ENCODE data around the gene RAPGEF4. TPM values are rescaled to one million over a fixed set of nuclear protein-coding genes. Genes with fewer than 3 reads are reported as not detected.
A peak's percentile ranks its signal among the peaks of the same experiment; 100 is the strongest.

Gene RAPGEF4
- total and polyA plus RNA-seq, 4 donors: 0.46 to 22.8 (median 3.9) TPM

DNA sequence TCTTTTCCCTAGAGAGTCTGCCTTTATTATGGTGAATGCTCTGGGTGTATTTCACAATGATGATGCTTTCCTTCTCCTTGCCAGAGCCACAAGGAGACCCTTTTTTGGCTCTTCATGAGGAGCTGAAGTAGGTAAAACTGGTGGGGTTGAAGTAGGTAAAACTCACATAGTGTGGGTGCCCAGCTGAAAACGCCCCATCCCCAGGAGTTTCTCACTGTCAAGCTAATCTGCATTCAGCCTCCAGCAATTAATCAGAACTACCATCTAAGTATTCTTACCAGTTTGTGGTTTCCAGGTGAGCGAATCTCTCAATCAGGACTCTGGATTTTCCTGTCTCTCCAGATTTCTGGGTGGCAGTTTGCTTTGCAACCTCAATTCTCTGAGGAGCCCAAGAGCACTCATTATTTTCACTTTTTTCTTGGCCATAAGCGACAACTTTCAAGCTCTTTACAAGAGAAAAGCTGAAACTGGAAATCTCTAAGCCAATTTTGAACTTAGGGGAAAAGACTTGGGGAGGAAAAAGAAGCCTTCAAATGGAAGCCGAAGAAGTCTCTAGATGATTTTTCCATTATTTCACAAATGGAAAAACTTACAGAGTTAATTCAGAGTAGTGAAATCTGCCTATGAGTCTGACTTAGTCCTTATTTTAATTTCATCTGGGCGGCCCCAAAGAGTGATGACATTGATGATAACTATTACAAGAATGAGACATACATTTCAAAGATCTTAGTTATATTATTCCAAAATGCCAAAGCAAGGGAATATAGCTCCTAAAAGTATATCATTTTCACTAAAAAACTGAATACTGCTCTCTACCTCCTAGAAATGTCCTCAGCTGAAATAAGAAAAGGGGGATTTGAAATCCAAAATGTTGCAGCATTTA is 218.6 kb downstream of the RAPGEF4 start:
- ATAC-seq (ENCODE audit: low FRiP score): no peak
- no peaks in the 10 kb centered on the region for H3K4me1 ChIP-seq (ENCODE audit: control insufficient read depth in 1 of 2, insufficient read depth in 2 of 2, low read length in 2 of 2)
- H3K27ac ChIP-seq (ENCODE audit: low read depth in 1 of 2, low read length in 2 of 2): no peak overlapping the region
- WGBS, 2 donors: 91 to 95% methylated on average over 5 of the region's 5 CpGs
- H3K27me3 ChIP-seq (ENCODE audit: control insufficient read depth in 1 of 2, insufficient read depth in 2 of 2, low read length in 1 of 2): no peaks in the 10 kb centered on the region
- H3K4me3 ChIP-seq (ENCODE audit: low read length in 2 of 2): no peak overlapping the region
- H3K36me3 ChIP-seq (ENCODE audit: control insufficient read depth in 1 of 2, insufficient read depth in 2 of 2, low read length in 1 of 2): no peaks in the 10 kb centered on the region
- no peaks in the 10 kb centered on the region for H3K9me3 ChIP-seq (ENCODE audit: control insufficient read depth, low read length)
- intact Hi-C loops (cut with DNase I): no loop called here
- DNase-seq: no peak

DNA sequence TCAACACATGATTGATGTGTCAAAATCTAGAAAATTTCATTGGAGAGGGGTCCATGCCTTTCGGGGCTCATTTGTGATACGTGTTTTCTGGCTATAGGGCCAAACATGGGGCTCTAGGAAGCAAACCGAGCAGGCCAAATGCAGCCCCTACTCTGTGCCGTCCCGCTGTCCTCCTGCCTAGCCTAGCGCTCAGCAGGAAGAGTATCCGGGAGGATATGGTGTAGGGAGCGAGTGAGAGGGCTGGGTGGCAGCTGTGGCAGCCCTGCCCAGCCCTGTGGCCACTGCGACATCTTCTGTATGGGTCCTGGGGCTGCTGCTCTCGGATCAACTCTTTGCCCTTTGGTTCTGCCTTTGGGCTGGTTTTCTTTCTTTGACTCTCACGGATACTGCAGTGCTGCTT is 219.9 kb downstream of the RAPGEF4 start:
- Histone ChIP-seq H3K36me3 (ENCODE audit: control insufficient read depth in 1 of 2, insufficient read depth in 2 of 2, low read length in 1 of 2) (no peaks in the 10 kb centered on the region), H3K27ac (ENCODE audit: low read depth in 1 of 2, low read length in 2 of 2) (no peak overlapping the region), H3K4me3 (ENCODE audit: low read length in 2 of 2) (no peak overlapping the region), H3K27me3 (ENCODE audit: control insufficient read depth in 1 of 2, insufficient read depth in 2 of 2, low read length in 1 of 2) (no peaks in the 10 kb centered on the region), H3K9me3 (ENCODE audit: control insufficient read depth, low read length) (no peaks in the 10 kb centered on the region), H3K4me1 (ENCODE audit: control insufficient read depth in 1 of 2, insufficient read depth in 2 of 2, low read length in 2 of 2) (no peaks in the 10 kb centered on the region)
- intact Hi-C loops (cut with DNase I): no loop called here
- no peak for DNase-seq
- WGBS, 2 donors: 86% methylated on average over 11 of the region's 11 CpGs
- ATAC-seq (ENCODE audit: low FRiP score): peak; percentile 33

DNA sequence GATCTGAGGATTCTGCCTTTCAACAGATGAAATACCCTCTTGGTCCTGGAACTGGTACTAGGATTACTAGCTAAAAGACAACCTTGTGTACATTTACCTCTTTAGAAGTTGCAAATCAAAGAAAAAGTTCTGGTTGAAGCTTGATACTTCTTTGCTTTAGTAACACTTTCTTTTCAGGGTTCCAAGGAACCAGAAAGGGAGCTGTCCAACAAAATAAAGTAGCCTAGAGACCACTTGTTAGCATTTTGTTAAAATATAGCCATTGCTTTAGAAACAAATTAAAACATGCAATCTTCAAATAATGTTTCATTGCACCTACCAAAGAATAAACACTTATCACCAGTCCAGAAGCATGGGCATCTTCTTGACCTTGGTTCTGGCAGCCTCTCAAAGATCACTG is 222.1 kb downstream of the RAPGEF4 start:
- Histone ChIP-seq H3K4me3 (ENCODE audit: low read length in 2 of 2) (no peak overlapping the region), H3K9me3 (ENCODE audit: control insufficient read depth, low read length) (no peaks in the 10 kb centered on the region), H3K27ac (ENCODE audit: low read depth in 1 of 2, low read length in 2 of 2) (no peak overlapping the region), H3K4me1 (ENCODE audit: control insufficient read depth in 1 of 2, insufficient read depth in 2 of 2, low read length in 2 of 2) (no peaks in the 10 kb centered on the region), H3K36me3 (ENCODE audit: control insufficient read depth in 1 of 2, insufficient read depth in 2 of 2, low read length in 1 of 2) (no peaks in the 10 kb centered on the region), H3K27me3 (ENCODE audit: control insufficient read depth in 1 of 2, insufficient read depth in 2 of 2, low read length in 1 of 2) (no peaks in the 10 kb centered on the region)
- DNase-seq (no peak), ATAC-seq (ENCODE audit: low FRiP score) (no peak)
- intact Hi-C loops (cut with DNase I): no loop called here

DNA sequence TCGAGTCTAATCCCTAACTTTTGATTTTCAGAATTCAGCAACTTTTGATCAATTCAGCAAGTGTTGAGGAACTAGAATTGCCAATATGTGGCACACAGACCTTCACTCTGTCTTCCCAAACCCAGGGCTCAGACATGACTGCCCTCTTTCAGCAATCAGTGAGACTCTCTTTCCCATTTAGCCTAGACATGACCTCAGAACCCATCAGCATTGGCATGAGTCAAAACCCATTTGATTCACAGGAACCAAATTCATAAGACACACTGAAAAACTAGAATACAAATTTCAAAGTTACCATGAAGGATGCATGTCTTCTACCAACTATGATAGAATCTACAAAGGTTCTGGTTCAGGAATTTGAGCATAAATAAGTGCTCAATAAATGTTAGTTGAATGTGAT is 226.4 kb downstream of the RAPGEF4 start:
- intact Hi-C loops (cut with DNase I): no loop called here
- Histone ChIP-seq H3K9me3 (ENCODE audit: control insufficient read depth, low read length) (no peaks in the 10 kb centered on the region), H3K4me1 (ENCODE audit: control insufficient read depth in 1 of 2, insufficient read depth in 2 of 2, low read length in 2 of 2) (no peaks in the 10 kb centered on the region), H3K27ac (ENCODE audit: low read depth in 1 of 2, low read length in 2 of 2) (no peak overlapping the region), H3K27me3 (ENCODE audit: control insufficient read depth in 1 of 2, insufficient read depth in 2 of 2, low read length in 1 of 2) (no peaks in the 10 kb centered on the region), H3K36me3 (ENCODE audit: control insufficient read depth in 1 of 2, insufficient read depth in 2 of 2, low read length in 1 of 2) (no peaks in the 10 kb centered on the region), H3K4me3 (ENCODE audit: low read length in 2 of 2) (no peak overlapping the region)
- DNase-seq: no peak
- 91 to 96% methylated on average over 1 of the region's 1 CpG for WGBS, 2 donors
- ATAC-seq (ENCODE audit: low FRiP score): no peak

DNA sequence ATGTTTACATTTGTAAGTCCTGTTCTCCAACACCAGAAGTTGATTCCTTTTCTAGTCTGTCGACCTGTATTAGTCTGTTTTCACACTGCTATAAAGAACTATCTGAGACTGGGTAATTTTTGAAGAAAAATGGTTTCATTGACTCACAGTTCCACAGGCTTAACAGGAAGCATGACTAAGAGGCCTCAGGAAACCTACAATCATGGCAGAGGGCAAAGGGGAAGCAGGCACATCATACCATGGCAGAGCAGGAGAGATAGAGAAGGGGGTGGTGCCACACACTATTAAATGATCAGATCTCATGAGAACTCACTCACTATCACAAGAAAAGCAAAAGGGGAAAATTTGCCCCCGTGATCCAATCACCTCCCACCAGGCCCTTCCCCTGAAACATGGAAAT is 227.2 kb downstream of the RAPGEF4 start:
- WGBS, 2 donors: 58 to 89% methylated on average over 2 of the region's 2 CpGs

DNA sequence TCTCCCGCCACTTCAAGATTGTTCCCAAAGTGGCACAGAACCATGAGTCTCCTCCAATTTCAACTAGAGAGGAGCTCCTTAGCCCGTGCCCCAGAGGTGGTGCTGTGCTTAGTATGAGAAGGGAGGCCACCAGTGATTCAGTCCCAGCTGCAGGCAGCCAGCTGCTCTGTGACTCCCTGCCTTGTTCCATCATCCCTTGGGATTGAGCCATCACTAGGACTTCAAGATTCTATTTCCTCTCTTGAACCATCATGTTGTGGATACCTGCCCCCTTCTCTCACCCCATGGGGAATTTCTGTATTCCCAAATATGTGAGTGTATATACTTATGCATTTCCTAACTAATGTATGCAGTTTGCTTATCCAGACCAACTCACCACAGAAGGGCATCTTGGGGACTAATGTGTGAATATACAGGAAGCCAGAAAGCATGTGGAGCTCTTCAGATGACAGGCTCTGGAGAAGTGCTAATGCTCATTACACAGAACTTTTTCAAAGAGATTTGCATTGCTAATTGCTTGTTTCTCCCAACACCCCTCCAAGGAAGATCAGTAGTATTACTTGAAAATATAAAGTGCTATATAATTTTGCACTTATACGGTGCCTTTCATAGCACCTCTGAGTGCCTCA is 229.0 kb downstream of the RAPGEF4 start:
- WGBS, 2 donors: 76 to 87% methylated on average over 3 of the region's 3 CpGs
- Histone ChIP-seq H3K36me3 (ENCODE audit: control insufficient read depth in 1 of 2, insufficient read depth in 2 of 2, low read length in 1 of 2) (no peaks in the 10 kb centered on the region), H3K4me3 (ENCODE audit: low read length in 2 of 2) (no peak overlapping the region), H3K27ac (ENCODE audit: low read depth in 1 of 2, low read length in 2 of 2) (no peak overlapping the region), H3K4me1 (ENCODE audit: control insufficient read depth in 1 of 2, insufficient read depth in 2 of 2, low read length in 2 of 2) (no peaks in the 10 kb centered on the region), H3K27me3 (ENCODE audit: control insufficient read depth in 1 of 2, insufficient read depth in 2 of 2, low read length in 1 of 2) (no peaks in the 10 kb centered on the region), H3K9me3 (ENCODE audit: control insufficient read depth, low read length) (no peaks in the 10 kb centered on the region)
- intact Hi-C loops (cut with DNase I): no loop called here
- DNase-seq (no peak), ATAC-seq (ENCODE audit: low FRiP score) (no peak)

More for the DNA sequence above, 227.2 kb downstream of the RAPGEF4 start:
- H3K9me3 ChIP-seq (ENCODE audit: control insufficient read depth, low read length): no peaks in the 10 kb centered on the region
- no peaks in the 10 kb centered on the region for H3K4me1 ChIP-seq (ENCODE audit: control insufficient read depth in 1 of 2, insufficient read depth in 2 of 2, low read length in 2 of 2)
- no peak for DNase-seq
- no peak overlapping the region for H3K27ac ChIP-seq (ENCODE audit: low read depth in 1 of 2, low read length in 2 of 2)
- intact Hi-C loops (cut with DNase I): no loop called here
- H3K36me3 ChIP-seq (ENCODE audit: control insufficient read depth in 1 of 2, insufficient read depth in 2 of 2, low read length in 1 of 2): no peaks in the 10 kb centered on the region
- no peak for ATAC-seq (ENCODE audit: low FRiP score)
- no peaks in the 10 kb centered on the region for H3K27me3 ChIP-seq (ENCODE audit: control insufficient read depth in 1 of 2, insufficient read depth in 2 of 2, low read length in 1 of 2)
- H3K4me3 ChIP-seq (ENCODE audit: low read length in 2 of 2): no peak overlapping the region

DNA sequence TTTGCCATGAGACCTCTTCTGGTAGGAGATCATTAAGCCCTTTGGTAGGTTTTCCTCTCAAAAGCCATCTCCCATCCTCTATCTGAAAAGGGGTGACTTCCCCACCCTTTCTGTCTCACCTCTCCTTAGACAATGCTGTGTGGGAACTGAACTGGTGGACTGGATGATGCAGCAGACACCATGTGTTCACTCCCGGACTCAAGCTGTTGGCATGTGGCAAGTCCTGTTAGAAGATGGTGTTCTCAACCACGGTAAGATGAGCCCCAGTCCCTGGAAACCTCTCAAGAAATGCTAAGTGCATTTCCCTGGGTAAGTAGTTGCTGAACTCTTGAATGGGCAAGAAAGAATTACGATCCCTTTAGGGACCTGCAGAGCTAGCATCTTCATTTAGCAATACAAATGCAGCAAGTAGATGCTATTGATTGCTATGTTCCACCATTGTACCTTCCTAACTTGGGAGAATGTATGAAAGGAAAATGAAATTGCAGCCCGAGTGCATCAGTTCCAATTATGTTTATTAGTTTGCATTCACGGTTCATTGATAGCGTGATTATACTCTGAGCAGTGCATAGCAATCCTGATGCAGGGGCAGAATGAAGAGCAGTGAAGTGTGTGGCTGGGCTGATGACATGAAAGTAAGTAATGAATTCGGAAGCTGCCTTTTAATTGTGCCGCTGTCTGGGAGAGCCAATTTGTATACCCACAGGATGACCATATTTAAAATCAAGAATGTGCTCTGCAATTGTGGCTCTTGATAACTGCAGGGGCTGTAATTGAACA is 230.0 kb downstream of the RAPGEF4 start:
- WGBS, 2 donors: 94 to 97% methylated on average over 8 of the region's 8 CpGs
- Histone ChIP-seq H3K27me3 (ENCODE audit: control insufficient read depth in 1 of 2, insufficient read depth in 2 of 2, low read length in 1 of 2) (no peaks in the 10 kb centered on the region), H3K27ac (ENCODE audit: low read depth in 1 of 2, low read length in 2 of 2) (no peak overlapping the region), H3K4me1 (ENCODE audit: control insufficient read depth in 1 of 2, insufficient read depth in 2 of 2, low read length in 2 of 2) (no peaks in the 10 kb centered on the region), H3K9me3 (ENCODE audit: control insufficient read depth, low read length) (no peaks in the 10 kb centered on the region), H3K4me3 (ENCODE audit: low read length in 2 of 2) (no peak overlapping the region), H3K36me3 (ENCODE audit: control insufficient read depth in 1 of 2, insufficient read depth in 2 of 2, low read length in 1 of 2) (no peaks in the 10 kb centered on the region)
- DNase-seq: no peak
- ATAC-seq (ENCODE audit: low FRiP score): no peak
- intact Hi-C loops (cut with DNase I): no loop called here

DNA sequence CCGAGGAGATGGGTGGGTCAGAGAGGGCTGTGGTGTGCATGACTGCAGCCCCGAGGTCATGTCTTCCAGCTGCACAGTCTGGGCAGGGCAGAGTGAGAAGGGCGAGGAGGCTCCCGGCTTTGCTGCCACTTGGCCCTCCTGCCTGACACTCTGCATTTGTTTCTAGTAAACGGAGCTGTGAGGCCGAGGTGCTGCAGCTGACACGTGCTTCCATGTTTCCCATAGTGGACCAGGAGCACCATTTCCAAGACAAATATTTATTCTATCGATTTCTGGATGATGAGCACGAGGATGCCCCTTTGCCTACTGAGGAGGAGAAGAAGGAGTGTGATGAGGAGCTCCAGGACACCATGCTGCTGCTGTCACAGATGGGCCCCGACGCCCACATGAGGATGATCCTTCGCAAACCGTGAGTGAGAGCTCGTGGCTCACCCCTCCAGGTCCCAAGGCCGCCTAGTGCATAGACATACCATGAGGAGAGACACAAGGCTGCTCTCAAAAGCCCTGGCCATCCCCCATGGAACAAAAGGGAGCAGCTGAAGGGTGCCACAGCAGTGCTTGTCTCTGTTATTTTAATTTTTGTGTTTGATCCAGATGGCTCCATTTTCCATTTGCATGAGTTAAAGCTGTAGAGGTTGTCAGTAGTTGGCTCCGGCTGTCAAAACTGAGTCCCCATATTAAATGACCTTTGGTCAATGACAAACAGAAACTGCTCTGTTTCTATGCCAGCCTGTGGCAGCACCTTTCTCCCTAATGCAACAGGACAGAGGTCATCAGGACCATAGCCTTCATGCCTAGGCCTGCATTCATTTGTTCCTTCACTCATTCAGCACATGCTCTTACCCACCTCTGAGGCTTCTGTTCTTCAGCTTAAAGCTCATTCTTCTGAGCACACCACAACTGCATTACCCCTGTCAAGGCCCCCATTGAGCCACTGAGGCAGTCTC is 231.7 kb downstream of the RAPGEF4 start:
- peak in 1 of 2 donors; percentile 23 for DNase-seq
- no peaks in the 10 kb centered on the region for H3K4me1 ChIP-seq (ENCODE audit: control insufficient read depth in 1 of 2, insufficient read depth in 2 of 2, low read length in 2 of 2)
- H3K27ac ChIP-seq (ENCODE audit: low read depth in 1 of 2, low read length in 2 of 2): no peak overlapping the region
- H3K27me3 ChIP-seq (ENCODE audit: control insufficient read depth in 1 of 2, insufficient read depth in 2 of 2, low read length in 1 of 2): no peaks in the 10 kb centered on the region
- H3K36me3 ChIP-seq (ENCODE audit: control insufficient read depth in 1 of 2, insufficient read depth in 2 of 2, low read length in 1 of 2): no peaks in the 10 kb centered on the region
- no peak overlapping the region for H3K4me3 ChIP-seq (ENCODE audit: low read length in 2 of 2)
- H3K9me3 ChIP-seq (ENCODE audit: control insufficient read depth, low read length): no peaks in the 10 kb centered on the region
- ATAC-seq (ENCODE audit: low FRiP score): no peak
- 71 to 81% methylated on average over 16 of the region's 16 CpGs for WGBS, 2 donors
- intact Hi-C loops (cut with DNase I): no loop called here

Data from aorta (tissue), 5 donors.